GF-D8 (cell line): Measurements from ENCODE around the gene INHBB.
"Not testable (repeated sequence)": the region's sequence is repeated elsewhere in the genome, so short reads cannot be mapped to it uniquely, and the experiment has no call there.

Experiments used
- DNase-seq: peaks from one replicate; lab custom pipeline; 2025; lab: John Stamatoyannopoulos, UW

INHBB gene

DNA sequence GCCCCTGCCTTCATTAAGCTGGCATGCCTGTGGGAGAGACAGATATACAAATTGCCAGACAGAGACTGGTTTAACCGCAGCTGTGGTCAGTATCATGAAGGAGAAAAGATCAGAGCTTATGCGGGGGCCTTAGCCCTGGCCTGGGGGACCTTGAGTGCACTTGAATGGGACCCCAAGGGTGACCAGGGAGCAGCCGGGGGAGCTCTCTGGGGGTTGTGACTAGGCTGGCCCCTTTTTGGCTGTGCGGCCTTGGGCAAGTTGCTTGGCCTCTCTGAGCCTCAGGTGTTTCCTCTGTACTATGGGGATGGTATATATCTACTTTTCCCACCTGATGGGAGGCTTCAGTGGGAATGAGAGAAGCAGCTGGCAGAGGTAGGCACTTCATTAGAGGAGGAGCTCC, 35.7 kb downstream of the INHBB start:
- no peak for DNase-seq

GRCh38 chr2:120382541-120383144, 36.7 kb downstream of the INHBB start:
- DNase-seq: no peak

DNA sequence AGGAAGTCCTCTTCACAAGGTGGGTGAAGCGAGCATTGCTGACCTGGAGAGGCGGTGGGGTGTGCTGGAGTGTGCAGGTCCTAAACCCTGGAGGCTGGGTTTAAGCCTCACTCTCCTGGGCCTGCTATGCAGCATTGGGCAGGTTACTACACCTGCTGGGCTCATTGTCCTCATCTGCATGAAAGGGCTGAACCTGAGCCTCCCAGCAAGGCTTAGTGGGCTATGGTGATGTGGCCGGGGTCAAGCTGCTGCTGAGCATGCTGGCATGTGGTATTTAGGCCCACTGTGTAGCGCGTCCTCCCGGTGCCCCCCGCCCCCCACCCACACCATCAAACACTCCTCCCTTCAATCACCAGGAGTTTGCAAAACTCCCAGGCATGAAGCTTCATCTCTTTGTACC, 37.3 kb downstream of the INHBB start:
- no peak for DNase-seq

DNA sequence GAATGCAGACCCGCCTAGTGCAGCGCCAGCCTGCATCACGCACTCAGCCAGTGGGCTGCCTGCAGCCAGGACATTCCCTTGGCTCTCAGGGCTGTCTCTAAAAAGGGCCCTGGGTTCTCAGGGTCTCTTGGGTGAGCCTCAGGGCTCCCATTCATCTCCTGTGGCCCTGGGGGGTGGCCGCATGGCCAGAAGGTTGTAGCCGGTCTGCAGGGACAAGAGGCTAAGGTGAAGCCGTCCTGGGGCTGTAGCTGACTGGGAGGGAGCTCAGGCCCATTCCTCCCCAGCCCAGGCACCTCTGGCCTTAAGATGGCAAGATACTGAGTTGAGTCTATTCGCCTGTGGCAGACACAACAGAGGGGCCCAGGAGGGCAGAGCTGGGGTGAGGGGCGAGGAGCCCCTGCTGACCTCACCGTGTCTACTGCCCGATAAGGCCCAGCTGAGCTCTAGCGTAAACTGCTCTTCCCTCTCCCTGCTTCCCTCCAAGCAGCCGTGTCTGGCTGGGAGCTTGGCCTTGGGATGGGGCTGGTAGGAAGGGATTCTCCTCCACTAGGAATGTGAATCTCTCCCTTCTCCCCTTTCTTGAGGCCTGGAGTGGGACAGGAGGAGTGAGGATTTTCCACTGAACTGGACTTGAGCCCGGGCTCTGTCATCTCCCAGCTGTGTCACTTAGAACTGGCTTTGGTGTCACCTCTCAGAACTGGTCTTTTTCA, 37.9 kb downstream of the INHBB start:
- no peak for DNase-seq

GRCh38 chr2:120384486-120385354, 38.8 kb downstream of the INHBB start:
- no peak for DNase-seq

DNA sequence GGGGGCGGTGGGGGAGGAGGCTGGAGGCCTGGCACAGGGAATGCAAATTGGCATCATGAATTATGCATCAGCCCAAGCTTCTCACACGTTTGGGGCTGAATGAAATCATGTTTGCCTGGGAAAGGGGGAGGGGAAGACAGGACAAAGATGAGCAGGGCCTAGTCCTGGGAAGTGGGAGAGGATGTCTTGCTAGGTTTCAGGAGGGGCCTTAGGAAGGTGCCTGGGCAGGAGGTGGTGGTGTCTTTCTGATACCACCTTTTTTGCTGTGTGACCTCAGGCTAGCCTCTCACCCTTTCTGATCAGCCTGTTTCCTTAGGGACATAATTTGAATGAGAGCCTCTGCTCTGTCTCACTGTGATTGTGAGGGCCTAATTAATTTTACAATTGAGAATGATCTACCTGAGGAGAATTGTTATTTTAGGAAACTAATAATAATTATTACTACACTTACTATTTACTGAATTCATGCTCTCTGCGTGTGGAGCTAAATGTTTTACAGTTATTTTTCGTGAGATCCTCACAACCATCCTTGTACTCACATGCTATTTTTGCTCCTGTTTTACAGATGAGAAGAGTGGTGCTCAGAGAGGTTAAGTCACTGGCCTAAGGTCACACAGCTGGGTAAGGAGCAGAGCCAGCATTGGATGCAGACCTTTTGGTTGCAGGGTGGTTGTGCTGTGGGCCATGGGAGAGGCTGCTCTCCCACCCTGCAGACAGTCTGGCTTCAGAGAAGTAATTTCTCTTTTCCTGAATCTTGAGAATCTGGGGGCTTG, 39.6 kb downstream of the INHBB start:
- no peak for DNase-seq

GRCh38 chr2:120388222-120389035, 42.5 kb downstream of the INHBB start:
- no peak for DNase-seq

DNA sequence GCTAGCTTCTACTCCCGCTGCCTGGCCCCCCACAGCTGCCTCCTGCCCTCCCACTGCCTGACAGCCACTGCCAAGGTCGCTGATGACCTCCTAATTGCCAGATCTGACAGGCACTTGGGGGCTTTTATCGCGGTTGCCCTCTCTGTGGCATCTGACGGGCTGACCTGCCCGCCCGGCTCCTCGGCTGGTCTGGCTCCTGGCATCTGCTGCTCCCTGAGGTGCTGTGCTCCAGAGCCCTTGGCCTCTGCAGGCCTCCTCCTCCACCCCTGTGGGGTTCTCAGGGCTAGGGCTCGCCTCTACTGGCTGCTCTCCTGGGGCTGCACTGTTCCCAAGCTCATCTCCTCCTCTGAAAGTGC, 43.1 kb downstream of the INHBB start:
- no peak for DNase-seq

- DNase-seq: no peak
Measured at GRCh38 chr2:120390381-120391055, 44.6 kb downstream of the INHBB start.

DNA sequence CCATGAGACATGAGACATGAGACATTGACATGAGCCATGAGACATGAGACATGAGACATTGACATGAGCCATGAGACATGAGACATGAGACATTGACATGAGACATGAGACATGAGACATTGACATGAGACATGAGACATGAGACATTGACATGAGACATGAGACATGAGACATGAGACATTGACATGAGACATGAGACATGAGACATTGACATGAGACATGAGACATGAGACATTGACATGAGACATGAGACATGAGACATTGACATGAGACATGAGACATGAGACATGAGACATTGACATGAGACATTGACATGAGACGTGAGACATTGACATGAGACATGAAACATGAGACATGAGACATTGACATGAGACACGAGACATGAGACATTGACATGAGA, 45.4 kb downstream of the INHBB start:
- not testable (repeated sequence) for DNase-seq

DNA sequence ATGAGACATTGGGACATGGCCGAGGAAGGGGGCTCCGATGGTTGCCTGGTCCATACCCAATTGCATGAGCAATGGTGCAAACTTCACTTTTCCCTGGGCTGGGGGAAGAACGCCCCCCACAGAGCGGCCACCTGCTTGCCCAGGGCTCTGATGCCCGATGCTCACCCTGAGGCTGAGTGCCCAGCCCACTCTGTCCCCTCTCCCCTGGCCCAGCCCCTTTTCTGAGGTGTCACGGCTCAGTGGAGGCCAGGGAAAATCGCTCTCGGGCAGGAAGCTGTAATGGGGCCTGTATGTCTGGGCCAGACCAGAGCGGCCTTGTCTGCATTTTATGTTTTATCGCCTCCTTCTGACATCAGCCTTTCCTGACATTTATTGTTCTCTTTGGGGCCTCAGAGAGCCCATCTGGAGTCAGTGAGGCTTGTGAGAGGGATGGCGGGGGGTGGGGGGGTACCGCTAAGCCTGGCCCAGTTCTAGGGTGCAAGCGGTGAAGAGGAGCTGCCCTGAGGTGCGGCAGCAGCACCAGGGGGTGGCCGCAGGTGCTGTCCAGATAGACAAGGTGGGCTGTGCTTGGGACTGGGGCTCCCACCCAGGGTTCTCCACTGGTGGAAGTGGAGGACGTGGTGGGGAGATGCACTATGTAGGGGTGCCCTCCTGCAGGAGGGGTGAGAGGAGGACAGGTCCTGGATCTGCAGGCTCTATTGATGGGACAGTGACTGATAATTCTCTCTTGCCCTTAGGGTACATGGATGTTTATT, 46.2 kb downstream of the INHBB start:
- DNase-seq: no peak

GRCh38 chr2:120392923-120393322, 47.0 kb downstream of the INHBB start:
- DNase-seq: no peak

- no peak for DNase-seq
Measured at GRCh38 chr2:120393456-120393855, 47.5 kb downstream of the INHBB start.

DNA sequence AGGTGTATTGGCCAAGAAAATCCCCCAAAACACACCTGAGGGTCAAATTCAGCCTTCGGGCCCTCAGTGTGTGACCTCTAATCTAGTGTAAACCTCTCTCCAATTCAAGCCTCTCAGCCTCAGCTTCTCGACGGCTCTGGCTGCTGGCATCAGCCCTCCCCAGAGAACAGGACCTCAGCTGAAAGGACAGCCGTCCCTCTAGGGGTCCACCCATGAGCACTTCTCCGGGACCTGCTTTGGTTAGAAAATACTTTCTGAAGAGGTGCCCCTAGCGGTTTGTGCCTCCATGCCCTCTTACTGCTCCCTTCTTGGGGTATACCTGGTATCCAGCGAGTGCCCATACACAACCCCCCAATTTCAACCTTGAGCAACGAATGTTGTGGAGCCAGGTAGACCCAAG, 48.8 kb downstream of the INHBB start:
- no peak for DNase-seq

DNA sequence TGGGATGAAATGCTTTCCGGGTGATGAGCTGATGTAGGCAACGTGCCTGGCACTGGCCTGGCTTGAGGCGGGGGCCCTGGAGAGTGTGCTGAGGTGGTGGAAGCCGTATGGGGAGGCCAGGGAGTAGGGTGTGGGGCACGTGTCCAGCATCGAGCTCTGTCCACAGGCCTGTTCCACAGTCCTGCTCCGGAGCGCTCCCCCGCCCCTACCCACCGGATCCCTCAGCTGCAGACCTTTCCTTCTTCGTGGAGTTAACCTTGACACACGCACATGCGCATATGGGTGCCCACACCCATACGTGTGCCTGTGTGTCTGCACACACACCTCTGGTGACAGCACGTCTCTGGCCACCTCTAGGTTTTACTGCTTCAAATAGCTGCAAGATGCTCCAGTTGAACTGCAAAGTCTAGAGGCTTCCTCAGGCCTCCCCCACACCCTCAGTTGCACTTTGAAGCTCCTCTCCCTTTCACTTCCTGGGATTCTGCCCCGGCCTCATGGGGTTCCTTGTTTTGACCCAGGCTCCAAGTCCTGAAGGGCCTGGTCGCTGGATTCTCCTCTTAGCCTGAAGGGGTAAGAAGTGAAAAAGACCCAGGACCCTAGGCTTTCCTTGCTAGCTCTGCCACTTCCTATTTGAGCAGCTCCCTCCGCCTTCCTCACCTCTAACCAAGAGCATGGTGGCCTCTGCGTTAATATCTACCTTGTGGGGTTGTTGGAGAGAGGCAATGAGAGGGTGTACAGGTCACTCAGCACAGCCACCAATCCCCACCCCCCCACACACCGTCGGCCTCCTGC, 49.5 kb downstream of the INHBB start:
- no peak for DNase-seq

DNA sequence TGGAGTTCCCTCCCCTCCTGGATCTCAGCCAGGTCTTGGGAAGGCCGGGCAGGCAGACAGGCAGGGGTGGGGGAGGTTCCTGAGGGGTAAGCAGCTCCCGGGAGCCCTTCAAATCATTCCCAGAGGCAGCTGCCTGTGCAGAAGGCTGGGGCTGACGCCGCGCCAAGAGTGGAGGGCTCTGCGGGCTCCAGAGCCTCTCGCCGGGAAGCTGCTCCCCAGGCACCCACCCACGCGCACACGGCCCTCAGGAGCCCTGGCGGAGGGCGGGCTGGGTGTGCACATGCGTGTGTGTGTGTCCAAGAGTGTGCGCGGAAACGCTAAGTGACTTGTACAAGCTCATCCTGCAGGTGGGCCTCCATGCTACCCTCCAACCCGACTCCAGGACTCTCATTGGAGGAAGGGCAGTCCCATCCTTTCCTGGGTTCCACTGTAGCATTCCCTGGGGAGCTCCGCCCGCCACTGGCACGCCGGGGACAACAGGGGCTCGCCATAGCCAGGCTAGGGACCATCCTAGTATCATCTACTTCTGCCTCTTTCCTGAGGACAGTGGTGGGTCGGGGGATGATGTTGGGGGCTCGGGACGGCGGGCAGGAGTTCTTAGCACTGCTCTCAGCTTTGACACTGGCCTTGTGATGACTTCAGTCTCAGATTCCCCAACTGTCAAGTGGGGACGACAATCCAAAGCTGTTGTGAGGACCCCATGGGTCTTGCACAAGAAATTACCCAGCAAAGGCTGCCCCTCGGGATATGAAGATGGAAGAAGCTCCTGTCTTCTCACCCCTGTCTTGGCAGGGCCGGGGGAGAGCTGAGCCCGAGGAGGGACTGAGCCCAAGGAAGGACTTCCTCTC, 50.3 kb downstream of the INHBB start:
- DNase-seq: no peak

- DNase-seq: no peak
Measured at GRCh38 chr2:120396861-120397811, 51.2 kb downstream of the INHBB start.
